IPS-11a (cell line): ENCODE measurements around the gene LRRC25.

Source experiments
- H3K4me3 ChIP-seq: one replicate; pipeline ENCODE4 v1.5.1; 2013; ENCODE audit warnings: low read depth, low read length, control low read depth

Gene LRRC25

DNA sequence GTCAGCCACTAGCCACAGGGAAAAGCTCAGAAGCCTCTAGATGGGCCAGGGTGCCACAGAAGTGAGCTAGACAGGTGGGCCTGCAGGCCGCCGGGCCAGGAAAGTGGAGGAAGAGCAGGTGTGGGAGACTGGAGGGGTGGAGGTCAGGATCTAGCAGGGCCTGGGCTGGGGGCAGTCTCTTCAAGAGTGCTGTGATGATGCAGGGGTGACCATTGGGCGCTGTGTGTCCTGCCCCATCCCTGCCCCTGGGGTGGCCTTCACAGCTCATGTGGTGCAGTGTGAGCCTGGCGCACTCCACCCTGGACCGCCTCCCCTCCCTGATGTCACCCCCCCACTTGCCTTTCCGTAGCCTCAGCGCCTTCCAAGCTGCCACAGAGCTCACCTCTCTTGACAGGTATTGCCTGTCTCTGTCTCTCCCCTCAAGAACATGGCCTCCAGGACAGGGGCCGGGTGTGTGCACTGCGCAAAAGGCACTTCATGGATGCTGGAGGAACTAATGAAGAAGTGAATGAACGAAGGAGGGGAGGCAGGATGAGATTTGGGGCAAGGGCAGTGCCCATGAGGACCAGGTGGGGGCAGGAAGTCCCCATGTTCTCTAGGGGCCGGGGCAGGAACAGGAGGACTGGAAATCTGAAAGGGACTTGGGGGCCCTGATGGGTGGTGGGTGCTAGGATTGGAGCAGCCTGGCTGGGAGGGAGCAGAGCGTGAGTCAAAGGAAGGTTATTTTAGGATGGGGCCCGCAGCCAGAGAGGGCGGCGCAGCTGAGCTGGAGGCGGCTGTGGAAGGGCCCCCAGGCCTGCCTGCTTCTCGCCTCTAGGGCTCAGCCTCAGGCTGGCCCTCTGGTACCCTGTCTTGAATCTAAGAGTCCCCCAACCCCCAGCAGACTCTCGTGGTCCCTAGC is 28.3 kb upstream of the LRRC25 start:
- H3K4me3 ChIP-seq = no peak overlapping the region

DNA sequence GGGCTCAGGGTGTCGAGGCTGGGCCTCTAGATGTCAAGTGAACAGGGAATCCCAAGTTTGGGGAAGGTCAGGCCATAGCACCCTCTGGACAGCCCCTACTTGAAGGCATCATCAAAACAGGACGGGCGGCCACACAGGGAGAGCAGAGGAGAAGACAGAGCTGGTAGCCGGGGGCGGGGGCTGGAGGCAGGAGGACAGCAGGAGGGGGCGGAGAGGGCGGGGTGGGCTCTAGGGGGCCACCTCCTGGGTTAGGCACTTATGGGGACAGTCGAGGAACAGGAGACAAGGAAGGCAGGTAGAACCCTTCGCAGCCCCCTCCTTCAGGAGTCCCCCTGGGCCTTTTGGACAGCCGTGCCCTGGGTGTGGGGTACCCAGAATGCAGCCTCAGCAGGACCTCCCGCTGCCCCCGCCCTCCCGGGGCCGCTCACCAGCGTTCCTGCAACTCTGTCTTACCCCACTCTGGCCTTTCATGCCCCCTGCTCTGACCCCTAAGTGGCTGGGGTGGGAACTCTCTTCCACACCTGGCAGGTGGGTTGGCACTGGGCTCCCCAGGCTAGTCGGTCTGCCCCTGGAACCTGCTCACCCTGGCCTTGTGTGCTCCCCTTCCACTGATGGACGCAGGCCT is 27.6 kb upstream of the LRRC25 start:
- no peak overlapping the region for H3K4me3 ChIP-seq

- no peak overlapping the region for H3K4me3 ChIP-seq
Observed at GRCh38 chr19:18424122-18424889, 26.9 kb upstream of the LRRC25 start.

- no peak overlapping the region for H3K4me3 ChIP-seq
Observed at GRCh38 chr19:18423258-18424020, 26.0 kb upstream of the LRRC25 start.

- no peak overlapping the region for H3K4me3 ChIP-seq
Observed at GRCh38 chr19:18422530-18423191, 25.2 kb upstream of the LRRC25 start.

- H3K4me3 ChIP-seq = no peak overlapping the region
Observed at GRCh38 chr19:18421371-18421959, 24.0 kb upstream of the LRRC25 start.

DNA sequence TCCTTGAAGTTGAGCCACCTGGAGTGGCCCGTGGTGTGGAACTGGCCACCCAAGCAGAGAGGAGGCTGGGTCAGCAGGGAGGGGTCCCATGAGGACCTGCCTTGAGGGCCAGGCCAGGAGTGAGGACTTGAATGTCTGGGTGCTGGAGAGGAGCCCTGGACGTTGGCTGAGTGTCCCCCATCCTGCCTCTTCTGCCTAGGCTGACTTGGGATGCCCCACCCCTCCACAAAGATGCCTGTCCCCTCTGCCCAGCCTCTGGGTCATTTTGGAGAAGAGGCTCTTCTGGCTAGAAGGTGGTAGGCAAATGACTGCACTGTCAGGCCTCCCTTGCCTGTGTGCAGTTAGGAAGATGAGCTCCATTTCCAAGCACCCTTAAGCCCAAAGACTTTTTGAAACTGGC is 23.5 kb upstream of the LRRC25 start:
- no peak overlapping the region for H3K4me3 ChIP-seq

DNA sequence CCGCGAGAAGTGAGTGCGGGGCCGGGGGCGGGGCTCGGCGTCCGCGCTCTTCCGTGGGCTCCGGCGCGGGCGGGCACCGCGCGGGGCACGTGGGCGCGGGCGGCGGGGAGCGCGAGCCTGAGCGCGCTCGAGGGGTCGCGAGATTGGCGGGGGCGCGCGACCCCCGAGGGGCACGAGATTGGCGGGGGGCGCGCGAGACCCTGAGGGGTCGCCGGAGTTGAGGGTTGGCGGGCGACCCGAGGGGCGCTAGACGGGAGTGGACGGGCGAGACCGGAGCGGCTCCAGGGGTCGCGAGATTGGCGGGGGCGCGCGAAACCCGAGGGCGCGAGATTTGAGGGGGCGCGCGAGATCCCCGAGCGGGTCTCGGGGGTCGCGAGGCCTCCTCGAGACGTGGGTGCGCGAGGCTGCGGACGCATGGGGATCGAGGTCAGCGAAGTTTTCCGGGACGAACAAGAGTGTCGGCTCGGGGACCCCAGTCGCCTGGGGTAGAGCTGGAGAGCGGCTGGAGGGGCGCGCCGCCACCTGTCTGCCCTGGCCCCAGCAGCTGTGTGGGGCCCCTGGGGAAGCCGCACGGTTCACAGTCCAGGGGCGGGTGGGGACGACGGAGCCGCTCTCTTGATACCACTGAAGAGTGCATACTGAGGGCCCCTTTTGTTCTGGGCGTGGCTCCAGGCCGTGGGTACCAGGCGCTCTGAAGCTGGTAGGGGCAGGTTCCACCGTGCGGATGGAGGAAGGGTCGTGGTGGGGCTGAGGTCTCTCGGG is 22.5 kb upstream of the LRRC25 start:
- H3K4me3 ChIP-seq = peak overlapping the region; percentile 41

GRCh38 chr19:18419195-18419698 is 21.8 kb upstream of the LRRC25 start, which contains the start of gene SSBP4:
TSS of gene SSBP4 (plus strand) at chr19:18419398. CDS start at chr19:18419649, 251 bp downstream.
- H3K4me3 ChIP-seq = peak within 1 kb of the TSS; percentile 41

DNA sequence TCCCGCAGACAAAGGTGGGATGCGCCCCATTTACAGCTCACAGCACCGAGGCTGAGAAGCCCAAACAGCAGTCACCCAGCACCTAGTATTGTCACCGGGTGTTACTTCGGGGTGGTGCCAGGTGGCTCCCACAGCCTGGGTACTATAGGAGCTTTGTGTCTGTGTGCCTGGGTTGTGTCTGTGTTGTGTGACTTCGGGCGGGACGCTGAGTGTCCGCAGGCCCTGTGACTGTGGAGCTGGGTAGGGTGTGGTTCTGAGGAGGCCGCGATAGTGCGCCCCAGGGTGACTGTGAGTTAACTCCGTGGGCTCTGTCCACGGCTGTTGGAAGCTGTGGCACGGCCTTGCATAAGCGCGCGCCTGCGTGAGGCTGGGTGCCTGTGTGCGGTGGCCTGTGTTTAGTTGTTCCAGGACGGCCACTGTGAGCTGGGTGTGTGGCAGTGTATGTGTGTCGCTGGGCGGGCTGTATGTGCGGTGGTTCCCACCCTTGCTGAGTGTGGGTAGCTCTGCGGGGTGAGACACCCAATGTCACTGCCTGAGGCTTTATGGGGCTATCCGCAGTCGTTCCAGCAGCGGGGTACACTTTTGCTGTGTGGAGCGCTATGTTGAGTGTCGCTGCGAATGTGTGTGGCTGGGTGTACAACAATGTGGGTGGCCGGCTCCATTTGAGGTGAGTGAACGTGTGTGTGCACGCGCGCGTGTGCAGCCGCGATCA is 21.2 kb upstream of the LRRC25 start:
- peak overlapping the region; percentile 13 for H3K4me3 ChIP-seq

GRCh38 chr19:18418029-18418482 is 20.6 kb upstream of the LRRC25 start:
- H3K4me3 ChIP-seq = peak overlapping the region; percentile 8

DNA sequence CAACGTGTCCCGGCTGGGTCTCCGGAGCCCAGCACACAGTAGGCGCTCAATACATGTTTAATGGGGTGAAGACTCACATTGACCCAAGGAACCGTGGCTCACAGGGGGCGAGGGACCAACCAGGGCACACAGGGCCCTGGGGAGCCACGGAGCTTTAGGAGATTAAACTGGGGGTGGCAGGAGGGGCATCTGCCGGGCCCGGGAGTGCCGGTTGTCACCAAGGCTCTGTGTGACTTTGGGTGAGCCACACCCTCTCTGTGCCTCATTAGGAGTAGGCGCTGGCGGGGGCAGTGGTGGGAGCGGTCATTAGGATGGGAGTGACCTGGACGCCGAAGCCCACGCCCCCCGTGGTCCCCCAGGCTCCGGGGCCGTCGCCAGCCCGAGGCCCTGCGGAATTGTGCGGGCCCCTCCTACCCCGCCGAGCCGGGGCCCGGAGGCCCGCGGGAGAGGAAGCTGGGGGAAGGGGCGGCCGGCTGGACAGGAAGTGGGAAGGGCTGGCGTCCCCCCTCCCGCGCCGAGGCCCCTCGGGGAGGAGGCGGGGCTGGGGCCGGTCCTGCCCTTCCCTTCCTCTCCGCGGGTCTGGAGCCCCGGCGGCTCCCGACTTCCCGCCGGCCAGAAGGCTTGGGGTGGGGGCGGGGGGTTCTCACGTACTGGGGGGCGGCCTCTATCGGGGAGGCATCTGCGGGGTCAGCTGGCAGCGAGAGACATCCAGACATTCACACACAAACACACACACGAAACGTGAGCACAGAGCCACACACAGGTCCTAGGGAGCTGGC is 20.0 kb upstream of the LRRC25 start:
- peak overlapping the region; percentile 34 for H3K4me3 ChIP-seq

- peak overlapping the region; percentile 34 for H3K4me3 ChIP-seq
Observed at GRCh38 chr19:18416778-18417249, 19.4 kb upstream of the LRRC25 start.

GRCh38 chr19:18415178-18415867 is 17.9 kb upstream of the LRRC25 start:
- no peak overlapping the region for H3K4me3 ChIP-seq

DNA sequence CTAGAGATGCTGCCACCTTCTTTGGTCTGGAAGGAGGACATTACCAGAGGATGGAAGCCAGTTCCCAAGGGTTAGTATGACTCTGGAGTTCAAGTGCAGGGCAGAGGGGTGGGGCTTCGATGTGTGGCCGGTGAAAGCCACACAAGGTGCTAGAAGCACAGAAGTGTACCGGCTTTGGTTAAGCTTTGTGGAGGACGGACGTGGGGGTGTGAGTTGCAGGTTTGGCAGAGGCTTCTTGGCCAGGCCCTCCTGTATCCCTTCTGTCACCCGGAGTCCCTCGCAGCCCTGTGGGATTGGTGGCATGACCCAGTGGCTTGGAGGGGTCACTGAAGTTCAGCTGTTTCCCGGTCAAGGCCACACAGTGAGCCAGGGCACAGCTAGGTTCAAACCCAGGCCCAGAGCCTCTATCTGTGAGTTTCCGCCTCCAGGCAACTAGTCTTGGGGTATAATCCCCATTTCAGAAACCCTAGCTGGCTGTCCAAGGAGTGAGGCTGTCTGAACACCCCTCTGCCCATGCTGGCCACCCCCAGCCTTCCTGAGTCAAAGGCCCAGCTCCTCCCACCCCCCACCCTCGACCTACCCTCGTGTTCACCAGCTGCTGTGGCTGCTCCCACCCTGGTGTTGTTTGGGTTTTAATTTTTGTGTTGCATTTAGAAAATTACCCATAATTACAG is 17.2 kb upstream of the LRRC25 start:
- no peak overlapping the region for H3K4me3 ChIP-seq

- H3K4me3 ChIP-seq = no peak overlapping the region
Observed at GRCh38 chr19:18412610-18413239, 15.3 kb upstream of the LRRC25 start.
